GM10266 (cell line): ENCODE data around the gene NDEL1.

Experiments
- DNase-seq: peaks from one replicate; pipeline ENCODE4 v3.0.0; 2012; ENCODE audit errors: extremely low spot score
- CTCF ChIP-seq: IDR thresholded peaks from 2 replicates; pipeline ENCODE4 v1.5.1; 2012; ENCODE audit warnings: mild to moderate bottlenecking, low read depth; ENCODE audit not compliant: control insufficient read depth, insufficient read depth; ENCODE audit errors: missing control alignments

NDEL1 gene

GRCh38 chr17:8476741-8477140 is 41.1 kb downstream of the NDEL1 start:
- no peak for TF ChIP-seq CTCF
- DNase-seq: no peak

GRCh38 chr17:8477171-8477570 is 41.5 kb downstream of the NDEL1 start:
- DNase-seq: no peak
- TF ChIP-seq CTCF: no peak

GRCh38 chr17:8477715-8478441 is 42.2 kb downstream of the NDEL1 start:
- DNase-seq: no peak

GRCh38 chr17:8479431-8479947 is 43.8 kb downstream of the NDEL1 start:
- no peak for TF ChIP-seq CTCF
- DNase-seq: no peak

More at GRCh38 chr17:8477715-8478441, 42.2 kb downstream of the NDEL1 start:
- TF ChIP-seq CTCF: no peak

GRCh38 chr17:8480011-8480976 is 44.6 kb downstream of the NDEL1 start:
- no peak for DNase-seq
- TF ChIP-seq CTCF: no peak

GRCh38 chr17:8481089-8481488 is 45.4 kb downstream of the NDEL1 start:
- TF ChIP-seq CTCF: no peak
- no peak for DNase-seq
